ENCODE data around the gene ZNF236. TPM values are rescaled to one million over a fixed set of nuclear protein-coding genes. Genes with fewer than 3 reads are reported as not detected.
"Not testable (repeated sequence)": the region's sequence is repeated elsewhere in the genome, so short reads cannot be mapped to it uniquely, and the experiment has no call there.

The ZNF236 gene
- total RNA-seq = 10 to 100 TPM; 13.4 to 15.9 TPM
- polyA plus RNA-seq = 11.1 TPM

DNA sequence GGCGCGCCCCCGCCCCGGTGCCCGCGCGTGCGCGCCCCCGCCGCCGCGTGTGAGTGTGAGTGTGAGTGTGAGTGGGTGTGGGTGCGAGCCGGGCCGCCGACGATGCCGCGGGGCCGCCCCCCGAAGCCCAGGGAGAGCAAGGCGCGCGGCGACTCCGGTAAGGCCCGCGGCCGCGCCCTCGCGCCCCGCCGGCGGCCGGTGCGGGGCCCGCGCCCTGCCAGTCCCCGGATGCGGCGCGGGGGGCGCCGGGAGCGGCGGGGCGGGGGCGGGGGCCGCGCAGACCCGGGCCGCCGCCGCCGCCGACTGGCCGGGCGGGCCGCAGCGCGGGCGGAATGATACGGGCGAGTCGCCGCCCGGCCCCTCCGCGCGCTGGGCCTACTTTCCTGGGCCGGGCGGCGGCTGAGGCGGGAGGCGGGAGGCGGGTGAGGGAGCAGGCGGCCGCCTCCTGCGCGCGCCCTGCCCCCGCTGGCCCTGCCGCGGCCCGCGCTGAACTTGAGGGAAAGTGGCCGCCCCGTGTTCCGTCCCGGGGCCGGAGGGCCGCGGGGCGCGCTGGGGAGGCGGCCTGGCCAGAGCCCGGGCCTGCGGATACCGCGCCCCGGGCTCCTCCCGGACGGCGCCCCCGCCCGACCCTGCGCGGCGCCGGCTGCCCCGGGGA, at the start of gene ZNF236:
Gene ZNF236, plus strand, starts transcription at position 52 of the 655 bp plus-strand sequence. Its CDS starts 51 bp downstream, at position 103.
- H3K4me1 ChIP-seq (ENCODE audit: insufficient read depth, low read length) = peaks cover 27% of the 10 kb centered on the region
- CTCF ChIA-PET = no interaction called here
- no peaks in the 10 kb centered on the region for H3K9me3 ChIP-seq (ENCODE audit: low read length)
- POLR2A ChIA-PET = no interaction called here
- Mint-ChIP-seq H3K36me3 (peaks cover 0 to 13% (median 1%) of the 10 kb centered on the region in 3 donors), H3K4me1 (peaks cover 52 to 76% (median 62%) of the 10 kb centered on the region in 3 donors), H3K27me3 (no peaks in the 10 kb centered on the region), H3K9me3 (no peaks in the 10 kb centered on the region), H3K4me3 (peak within 1 kb of the TSS; percentile 93 to 99 (median 94)), H3K27ac (peak within 1 kb of the TSS; percentile 88 to 99 (median 96))
- peak within 1 kb of the TSS; percentile 93 for H3K27ac ChIP-seq (ENCODE audit: low read depth, low read length)
- DNase-seq = peak; percentile 56 to 79 (median 68)
- no peaks in the 10 kb centered on the region for H3K27me3 ChIP-seq (ENCODE audit: insufficient read depth, low read length, poor library complexity, severe bottlenecking)
- H3K36me3 ChIP-seq (ENCODE audit: insufficient read depth, low read length) = no peaks in the 10 kb centered on the region
- H3K4me3 ChIP-seq (ENCODE audit: low read length) = peak within 1 kb of the TSS; percentile 87

- Histone ChIP-seq H3K27ac (ENCODE audit: low read depth, low read length) (no peak overlapping the region), H3K36me3 (ENCODE audit: insufficient read depth, low read length) (no peaks in the 10 kb centered on the region), H3K9me3 (ENCODE audit: low read length) (no peaks in the 10 kb centered on the region), H3K4me1 (ENCODE audit: insufficient read depth, low read length) (no peaks in the 10 kb centered on the region), H3K27me3 (ENCODE audit: insufficient read depth, low read length, poor library complexity, severe bottlenecking) (peaks cover 4% of the 10 kb centered on the region), H3K4me3 (ENCODE audit: low read length) (no peak overlapping the region)
- ChIA-PET CTCF (no interaction called here), POLR2A (no interaction called here)
- Mint-ChIP-seq H3K27ac (peak overlapping the region in 1 of 8 donors; percentile 67), H3K4me1 (no peaks in the 10 kb centered on the region), H3K9me3 (peaks cover 10 to 20% (median 14%) of the 10 kb centered on the region in 5 donors), H3K4me3 (no peak overlapping the region), H3K27me3 (peaks cover 20 to 48% of the 10 kb centered on the region in 2 donors), H3K36me3 (peaks cover 0 to 30% (median 0%) of the 10 kb centered on the region in 3 donors)
- no peak for DNase-seq
These were observed 49.7 kb upstream of the ZNF236 start for GRCh38 chr18:76772665-76773064.

- H3K9me3 Mint-ChIP-seq; H3K36me3 Mint-ChIP-seq; H3K4me3 Mint-ChIP-seq; H3K9me3 ChIP-seq (ENCODE audit: low read length); H3K27ac Mint-ChIP-seq; CTCF ChIA-PET; H3K27ac ChIP-seq (ENCODE audit: low read depth, low read length); H3K27me3 ChIP-seq (ENCODE audit: insufficient read depth, low read length, poor library complexity, severe bottlenecking); H3K36me3 ChIP-seq (ENCODE audit: insufficient read depth, low read length); H3K4me1 Mint-ChIP-seq; H3K4me3 ChIP-seq (ENCODE audit: low read length); H3K4me1 ChIP-seq (ENCODE audit: insufficient read depth, low read length); POLR2A ChIA-PET; DNase-seq: not testable (repeated sequence)
- H3K27me3 Mint-ChIP-seq = peaks cover 13 to 31% of the 10 kb centered on the region in 2 donors
These were observed 45.3 kb upstream of the ZNF236 start for GRCh38 chr18:76777036-76777435.

GRCh38 chr18:76783786-76784484, 38.4 kb upstream of the ZNF236 start:
- no peaks in the 10 kb centered on the region for H3K4me1 ChIP-seq (ENCODE audit: insufficient read depth, low read length)
- Mint-ChIP-seq H3K4me3 (no peak overlapping the region), H3K36me3 (no peaks in the 10 kb centered on the region), H3K27me3 (peaks cover 22 to 50% of the 10 kb centered on the region in 2 donors), H3K4me1 (peaks cover 5 to 14% (median 7%) of the 10 kb centered on the region in 3 donors), H3K9me3 (no peaks in the 10 kb centered on the region), H3K27ac (no peak overlapping the region)
- H3K9me3 ChIP-seq (ENCODE audit: low read length) = no peaks in the 10 kb centered on the region
- POLR2A ChIA-PET = no interaction called here
- CTCF ChIA-PET = interaction anchor here (2.2 kb wide), 1 partner anchor 19 kb away, joined by 5 read pairs; no protein-coding TSS in a partner anchor
- H3K4me3 ChIP-seq (ENCODE audit: low read length) = no peak overlapping the region
- H3K27ac ChIP-seq (ENCODE audit: low read depth, low read length) = no peak overlapping the region
- DNase-seq = no peak
- H3K36me3 ChIP-seq (ENCODE audit: insufficient read depth, low read length) = no peaks in the 10 kb centered on the region
- H3K27me3 ChIP-seq (ENCODE audit: insufficient read depth, low read length, poor library complexity, severe bottlenecking) = no peaks in the 10 kb centered on the region

GRCh38 chr18:76785872-76786271, 36.5 kb upstream of the ZNF236 start:
- Mint-ChIP-seq H3K4me3 (peak overlapping the region in 1 of 7 donors; percentile 13), H3K27ac (no peak overlapping the region), H3K27me3 (peaks cover 18 to 39% of the 10 kb centered on the region in 2 donors), H3K4me1 (peaks cover 7 to 14% (median 7%) of the 10 kb centered on the region in 3 donors), H3K36me3 (no peaks in the 10 kb centered on the region), H3K9me3 (peaks cover 0 to 13% (median under 1%) of the 10 kb centered on the region in 5 donors)
- H3K4me1 ChIP-seq (ENCODE audit: insufficient read depth, low read length) = no peaks in the 10 kb centered on the region
- H3K4me3 ChIP-seq (ENCODE audit: low read length) = no peak overlapping the region
- POLR2A ChIA-PET = no interaction called here
- no peaks in the 10 kb centered on the region for H3K9me3 ChIP-seq (ENCODE audit: low read length)
- no peaks in the 10 kb centered on the region for H3K36me3 ChIP-seq (ENCODE audit: insufficient read depth, low read length)
- no peak for DNase-seq
- H3K27ac ChIP-seq (ENCODE audit: low read depth, low read length) = no peak overlapping the region
- CTCF ChIA-PET = interaction anchor here (3.5 kb wide), 1 partner anchor 17 kb away, joined by 21 read pairs; no protein-coding TSS in a partner anchor
- H3K27me3 ChIP-seq (ENCODE audit: insufficient read depth, low read length, poor library complexity, severe bottlenecking) = no peaks in the 10 kb centered on the region

DNA sequence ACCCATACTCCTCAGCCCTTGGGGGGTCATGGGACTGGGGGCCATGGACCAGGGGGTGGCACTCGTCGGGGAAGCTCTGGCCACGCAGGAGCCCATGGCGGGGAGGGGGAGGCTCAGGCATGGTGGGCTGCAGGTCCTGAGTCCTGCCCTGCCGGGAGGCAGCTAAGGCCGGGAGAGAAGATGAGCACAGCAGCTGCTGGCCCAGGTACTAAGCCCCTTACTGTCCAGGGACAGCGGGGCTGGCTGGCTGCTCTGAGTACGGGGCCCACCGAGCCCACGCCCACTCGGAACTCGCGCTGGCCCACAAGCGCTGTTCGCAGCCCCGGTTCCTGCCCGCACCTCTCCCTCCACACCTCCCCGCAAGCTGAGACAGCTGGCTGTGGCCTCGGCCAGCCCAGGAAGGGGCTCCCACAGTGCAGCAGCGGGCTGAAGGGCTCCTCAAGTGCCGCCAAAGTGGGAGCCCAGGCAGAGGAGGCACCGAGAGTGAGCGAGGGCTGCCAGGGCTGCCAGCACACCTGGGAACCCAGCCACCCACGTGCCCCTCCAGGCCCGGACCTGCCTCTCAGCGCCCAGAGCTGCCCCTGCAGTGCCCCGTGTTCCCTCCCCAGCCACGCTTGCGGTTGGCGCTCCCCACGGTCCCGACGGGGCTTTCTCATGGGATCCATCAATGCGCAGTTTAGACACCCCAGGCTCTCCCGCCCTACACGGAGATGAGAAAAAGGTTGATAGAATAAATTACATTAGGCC, 33.6 kb upstream of the ZNF236 start:
- H3K27ac Mint-ChIP-seq = no peak overlapping the region
- H3K27me3 Mint-ChIP-seq = peaks cover 15 to 25% of the 10 kb centered on the region in 2 donors
- H3K4me1 Mint-ChIP-seq = peaks cover 7 to 14% (median 7%) of the 10 kb centered on the region in 3 donors
- no peaks in the 10 kb centered on the region for H3K36me3 Mint-ChIP-seq
- Histone ChIP-seq H3K4me3 (ENCODE audit: low read length) (no peak overlapping the region), H3K27ac (ENCODE audit: low read depth, low read length) (no peak overlapping the region), H3K9me3 (ENCODE audit: low read length) (no peaks in the 10 kb centered on the region), H3K36me3 (ENCODE audit: insufficient read depth, low read length) (no peaks in the 10 kb centered on the region), H3K4me1 (ENCODE audit: insufficient read depth, low read length) (no peaks in the 10 kb centered on the region), H3K27me3 (ENCODE audit: insufficient read depth, low read length, poor library complexity, severe bottlenecking) (no peaks in the 10 kb centered on the region)
- ChIA-PET CTCF (interaction anchor here (1.2 to 4.6 kb wide), 3 partner anchors 9 to 14 kb away, joined by 4 to 25 read pairs (median 21); no protein-coding TSS in a partner anchor), POLR2A (interaction anchor here (1.7 kb wide), 1 partner anchor 68 kb away, joined by 3 read pairs; no protein-coding TSS in a partner anchor)
- no peak overlapping the region for H3K4me3 Mint-ChIP-seq
- peaks cover 0 to 20% (median 8%) of the 10 kb centered on the region in 5 donors for H3K9me3 Mint-ChIP-seq
- DNase-seq = no peak

GRCh38 chr18:76791106-76791505, 31.3 kb upstream of the ZNF236 start:
- H3K36me3 Mint-ChIP-seq = peaks cover 0 to 6% (median 0%) of the 10 kb centered on the region in 3 donors
- Histone ChIP-seq H3K36me3 (ENCODE audit: insufficient read depth, low read length) (no peaks in the 10 kb centered on the region), H3K27me3 (ENCODE audit: insufficient read depth, low read length, poor library complexity, severe bottlenecking) (no peaks in the 10 kb centered on the region), H3K27ac (ENCODE audit: low read depth, low read length) (no peak overlapping the region), H3K4me1 (ENCODE audit: insufficient read depth, low read length) (no peaks in the 10 kb centered on the region), H3K4me3 (ENCODE audit: low read length) (no peak overlapping the region), H3K9me3 (ENCODE audit: low read length) (no peaks in the 10 kb centered on the region)
- DNase-seq = no peak
- H3K27me3 Mint-ChIP-seq = peaks cover 11 to 22% of the 10 kb centered on the region in 2 donors
- H3K27ac Mint-ChIP-seq = no peak overlapping the region
- ChIA-PET CTCF (interaction anchor here (4.6 kb wide), 1 partner anchor 11 kb away, joined by 25 read pairs; no protein-coding TSS in a partner anchor), POLR2A (no interaction called here)
- no peak overlapping the region for H3K4me3 Mint-ChIP-seq
- H3K9me3 Mint-ChIP-seq = peaks cover 0 to 20% (median 8%) of the 10 kb centered on the region in 5 donors
- H3K4me1 Mint-ChIP-seq = peaks cover 7 to 11% (median 7%) of the 10 kb centered on the region in 3 donors
